ENCODE results near the gene SH3PXD2A. TPM values are rescaled to one million over a fixed set of nuclear protein-coding genes. Genes with fewer than 3 reads are reported as not detected.

The SH3PXD2A gene
- total and polyA plus RNA-seq, 2 experiments from 2014 or later, result 1.8 to 5.0 TPM

DNA sequence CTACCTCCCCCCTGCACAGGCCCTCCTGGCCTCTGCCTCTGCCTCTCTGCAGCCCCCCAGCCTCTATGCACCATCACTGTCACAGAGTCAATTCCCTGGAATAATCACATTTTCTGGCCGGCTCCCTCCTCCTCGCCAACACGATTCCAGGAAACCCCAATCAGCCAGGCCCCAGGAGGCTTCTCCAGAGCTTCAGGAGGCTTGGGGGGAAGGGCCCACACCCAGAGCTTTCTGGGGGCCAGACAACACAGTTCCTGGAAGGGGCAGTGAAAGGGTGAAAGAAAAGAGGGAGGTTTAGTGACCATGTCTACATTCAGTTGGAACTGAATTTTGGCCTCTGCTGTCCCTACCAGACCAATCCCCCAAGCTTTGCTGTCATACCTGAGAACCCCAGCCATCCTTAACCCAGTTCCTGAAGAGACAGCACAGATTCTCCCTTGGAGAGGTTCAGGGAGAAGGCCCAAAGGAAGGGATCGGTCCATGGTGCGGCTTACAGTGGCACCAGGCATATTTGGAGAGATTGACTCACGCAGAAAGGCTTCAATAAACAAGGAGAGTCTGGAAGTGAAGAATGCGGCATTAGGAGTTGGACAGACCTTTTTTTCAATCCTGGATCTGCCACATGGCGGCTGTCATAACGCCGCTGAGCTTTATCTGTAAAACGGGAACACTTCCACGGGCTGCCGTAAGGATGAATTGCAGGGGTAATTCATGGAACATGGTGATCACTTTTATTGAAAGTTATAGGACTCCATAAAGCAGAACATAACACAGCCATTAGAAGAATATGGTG lies 272.8 kb downstream of the SH3PXD2A start (continued):
- TF ChIP-seq, protein P1, sequence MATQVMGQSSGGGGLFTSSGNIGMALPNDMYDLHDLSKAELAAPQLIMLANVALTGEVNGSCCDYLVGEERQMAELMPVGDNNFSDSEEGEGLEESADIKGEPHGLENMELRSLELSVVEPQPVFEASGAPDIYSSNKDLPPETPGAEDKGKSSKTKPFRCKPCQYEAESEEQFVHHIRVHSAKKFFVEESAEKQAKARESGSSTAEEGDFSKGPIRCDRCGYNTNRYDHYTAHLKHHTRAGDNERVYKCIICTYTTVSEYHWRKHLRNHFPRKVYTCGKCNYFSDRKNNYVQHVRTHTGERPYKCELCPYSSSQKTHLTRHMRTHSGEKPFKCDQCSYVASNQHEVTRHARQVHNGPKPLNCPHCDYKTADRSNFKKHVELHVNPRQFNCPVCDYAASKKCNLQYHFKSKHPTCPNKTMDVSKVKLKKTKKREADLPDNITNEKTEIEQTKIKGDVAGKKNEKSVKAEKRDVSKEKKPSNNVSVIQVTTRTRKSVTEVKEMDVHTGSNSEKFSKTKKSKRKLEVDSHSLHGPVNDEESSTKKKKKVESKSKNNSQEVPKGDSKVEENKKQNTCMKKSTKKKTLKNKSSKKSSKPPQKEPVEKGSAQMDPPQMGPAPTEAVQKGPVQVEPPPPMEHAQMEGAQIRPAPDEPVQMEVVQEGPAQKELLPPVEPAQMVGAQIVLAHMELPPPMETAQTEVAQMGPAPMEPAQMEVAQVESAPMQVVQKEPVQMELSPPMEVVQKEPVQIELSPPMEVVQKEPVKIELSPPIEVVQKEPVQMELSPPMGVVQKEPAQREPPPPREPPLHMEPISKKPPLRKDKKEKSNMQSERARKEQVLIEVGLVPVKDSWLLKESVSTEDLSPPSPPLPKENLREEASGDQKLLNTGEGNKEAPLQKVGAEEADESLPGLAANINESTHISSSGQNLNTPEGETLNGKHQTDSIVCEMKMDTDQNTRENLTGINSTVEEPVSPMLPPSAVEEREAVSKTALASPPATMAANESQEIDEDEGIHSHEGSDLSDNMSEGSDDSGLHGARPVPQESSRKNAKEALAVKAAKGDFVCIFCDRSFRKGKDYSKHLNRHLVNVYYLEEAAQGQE (IDR thresholded peaks at IDR 0.05; ENCODE audit: unreplicated experiment), result no peak
- TF ChIP-seq, protein P2, sequence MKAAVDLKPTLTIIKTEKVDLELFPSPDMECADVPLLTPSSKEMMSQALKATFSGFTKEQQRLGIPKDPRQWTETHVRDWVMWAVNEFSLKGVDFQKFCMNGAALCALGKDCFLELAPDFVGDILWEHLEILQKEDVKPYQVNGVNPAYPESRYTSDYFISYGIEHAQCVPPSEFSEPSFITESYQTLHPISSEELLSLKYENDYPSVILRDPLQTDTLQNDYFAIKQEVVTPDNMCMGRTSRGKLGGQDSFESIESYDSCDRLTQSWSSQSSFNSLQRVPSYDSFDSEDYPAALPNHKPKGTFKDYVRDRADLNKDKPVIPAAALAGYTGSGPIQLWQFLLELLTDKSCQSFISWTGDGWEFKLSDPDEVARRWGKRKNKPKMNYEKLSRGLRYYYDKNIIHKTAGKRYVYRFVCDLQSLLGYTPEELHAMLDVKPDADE (IDR thresholded peaks at IDR 0.05), result no peak
- TF ChIP-seq EZH2 (IDR thresholded peaks at IDR 0.05; ENCODE audit: low read depth, unreplicated experiment), result no peak
- TF ChIP-seq, protein P3, sequence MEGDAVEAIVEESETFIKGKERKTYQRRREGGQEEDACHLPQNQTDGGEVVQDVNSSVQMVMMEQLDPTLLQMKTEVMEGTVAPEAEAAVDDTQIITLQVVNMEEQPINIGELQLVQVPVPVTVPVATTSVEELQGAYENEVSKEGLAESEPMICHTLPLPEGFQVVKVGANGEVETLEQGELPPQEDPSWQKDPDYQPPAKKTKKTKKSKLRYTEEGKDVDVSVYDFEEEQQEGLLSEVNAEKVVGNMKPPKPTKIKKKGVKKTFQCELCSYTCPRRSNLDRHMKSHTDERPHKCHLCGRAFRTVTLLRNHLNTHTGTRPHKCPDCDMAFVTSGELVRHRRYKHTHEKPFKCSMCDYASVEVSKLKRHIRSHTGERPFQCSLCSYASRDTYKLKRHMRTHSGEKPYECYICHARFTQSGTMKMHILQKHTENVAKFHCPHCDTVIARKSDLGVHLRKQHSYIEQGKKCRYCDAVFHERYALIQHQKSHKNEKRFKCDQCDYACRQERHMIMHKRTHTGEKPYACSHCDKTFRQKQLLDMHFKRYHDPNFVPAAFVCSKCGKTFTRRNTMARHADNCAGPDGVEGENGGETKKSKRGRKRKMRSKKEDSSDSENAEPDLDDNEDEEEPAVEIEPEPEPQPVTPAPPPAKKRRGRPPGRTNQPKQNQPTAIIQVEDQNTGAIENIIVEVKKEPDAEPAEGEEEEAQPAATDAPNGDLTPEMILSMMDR (conservative IDR thresholded peaks at IDR 0.05; ENCODE audit: low read depth in 2 of 2), result no peak
- TF ChIP-seq EZH2phosphoT487 (IDR thresholded peaks at IDR 0.05; ENCODE audit: unreplicated experiment), result no peak
- no peak for TF ChIP-seq POLR2AphosphoS5 (IDR thresholded peaks at IDR 0.05; ENCODE audit: low read depth)
- no peak for TF ChIP-seq JUNB (IDR thresholded peaks at IDR 0.05; ENCODE audit: unreplicated experiment)
- no peak for TF ChIP-seq CREB1 (CRISPR knock-in tag; IDR thresholded peaks at IDR 0.05; ENCODE audit: low read depth)
- TF ChIP-seq NANOG (IDR thresholded peaks at IDR 0.05; ENCODE audit: borderline replicate concordance), result no peak
- TF ChIP-seq STAT1 (IDR thresholded peaks at IDR 0.05; ENCODE audit: unreplicated experiment), result no peak

DNA sequence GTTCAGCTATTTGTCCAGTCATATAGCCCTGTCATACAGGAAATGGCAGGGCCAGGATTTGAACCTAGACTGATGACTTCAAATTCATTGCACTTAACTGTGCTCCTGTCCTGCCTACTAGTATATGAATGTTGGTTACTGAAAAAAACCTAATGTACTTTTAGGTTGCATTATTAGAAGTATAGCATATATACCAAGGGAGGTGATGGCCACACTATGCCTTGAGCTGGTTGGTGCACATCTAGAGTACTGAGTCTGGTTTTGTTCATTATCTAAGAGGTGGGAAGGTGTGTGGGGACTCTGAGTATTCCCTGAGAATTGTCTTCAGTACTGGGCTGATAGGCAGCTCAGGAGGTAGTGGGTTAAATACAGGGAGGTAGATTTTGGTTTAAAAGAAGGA lies 273.9 kb downstream of the SH3PXD2A start:
- Mint-ChIP-seq H3K27me3 (ENCODE audit: insufficient read depth, low read depth, poor library complexity) (peaks cover 27% of the 10 kb centered on the region), H3K27ac (no peak overlapping the region), H3K4me3 (no peak overlapping the region), H3K36me3 (ENCODE audit: low read depth) (peaks cover 3% of the 10 kb centered on the region; the same call in 1 of the 3 replicates), H3K9me3 (peaks cover 7% of the 10 kb centered on the region; the same call in 2 of the 3 replicates), H3K4me1 (peaks cover 2% of the 10 kb centered on the region; the same call in 2 of the 3 replicates)
- Histone ChIP-seq H2AFZ (no peak overlapping the region), H3K4me2 (no peak overlapping the region), H3K4me1 (ENCODE audit: insufficient read depth) (no peaks in the 10 kb centered on the region), H3F3A (replicated peaks; ENCODE audit: low read depth) (no peaks in the 10 kb centered on the region), H3K27ac (ENCODE audit: low read depth) (no peak overlapping the region), H3K4me3 (no peak overlapping the region), H3K79me2 (replicated peaks; ENCODE audit: insufficient read depth) (no peaks in the 10 kb centered on the region), H3K36me3 (ENCODE audit: insufficient read depth) (no peaks in the 10 kb centered on the region), H4K20me1 (replicated peaks; ENCODE audit: insufficient read depth) (no peaks in the 10 kb centered on the region), H3K27me3 (ENCODE audit: insufficient read depth) (peaks cover 37% of the 10 kb centered on the region), H3K9me2 (ENCODE audit: insufficient read depth) (peaks cover 5% of the 10 kb centered on the region; the same call in 1 of the 2 replicates)
- DNase-seq (ENCODE audit: low spot score), result no peak
- ATAC-seq, result no peak
- TF ChIP-seq POLR2AphosphoS5 (IDR thresholded peaks at IDR 0.05; ENCODE audit: low read depth) (no peak), ZNF331 (CRISPR knock-in tag; IDR thresholded peaks at IDR 0.05; ENCODE audit: low read depth) (no peak), EZH2 (IDR thresholded peaks at IDR 0.05; ENCODE audit: low read depth, unreplicated experiment) (no peak), JUNB (IDR thresholded peaks at IDR 0.05; ENCODE audit: unreplicated experiment) (no peak), STAT1 (IDR thresholded peaks at IDR 0.05; ENCODE audit: unreplicated experiment) (no peak), EZH2phosphoT487 (IDR thresholded peaks at IDR 0.05; ENCODE audit: unreplicated experiment) (no peak)
- TF ChIP-seq, protein P1 (IDR thresholded peaks at IDR 0.05; ENCODE audit: unreplicated experiment), result no peak
- TF ChIP-seq, protein P3 (conservative IDR thresholded peaks at IDR 0.05; ENCODE audit: low read depth in 2 of 2), result no peak
